ENCODE data around the gene FRY. TPM values are rescaled to one million over a fixed set of nuclear protein-coding genes. Genes with fewer than 3 reads are reported as not detected.
A peak's percentile ranks its signal among the peaks of the same experiment; 100 is the strongest.

Gene FRY
- total and polyA plus RNA-seq, 2 of the 13 experiments (the other 11 are each of a cell fraction or from before 2014, with no cell fraction given) = 8.2 to 13.1 TPM

GRCh38 chr13:32246468-32246867, 214.9 kb downstream of the FRY start (continued):
- TF ChIP-seq MATR3 (CRISPR knock-in tag; IDR thresholded peaks at IDR 0.05) = no peak
- TF ChIP-seq MEF2D (CRISPR knock-in tag; IDR thresholded peaks at IDR 0.05) = no peak

- DNase-seq (ENCODE audit: low spot score) (no peak), FAIRE-seq (no peak), ATAC-seq (no peak; the same call in 2 of the 3 replicates)
- Histone ChIP-seq H3K9me3 (ENCODE audit: low read length) (no peaks in the 10 kb centered on the region), H3K36me3 (replicated peaks in 1 of 2; ENCODE audit: control insufficient read depth in 1 of 2, insufficient read depth in 2 of 2, low read length in 2 of 2) (peaks cover 10 to 21% of the 10 kb centered on the region in 2 experiments), H3K4me3 (replicated peaks in 1 of 3; ENCODE audit: insufficient read depth in 1 of 3, low read depth in 2 of 3, low read length in 3 of 3) (no peak overlapping the region), H3K9ac (ENCODE audit: insufficient read depth, low read depth, low read length) (no peak overlapping the region), H4K20me1 (ENCODE audit: insufficient read depth, low read length) (no peaks in the 10 kb centered on the region), H3K27ac (ENCODE audit: extremely low read length, insufficient read depth, low read length) (peak overlapping the region; percentile 46), H3K79me2 (ENCODE audit: insufficient read depth, low read length) (no peaks in the 10 kb centered on the region), H3K4me1 (ENCODE audit: insufficient read depth, low read length) (peaks cover 61% of the 10 kb centered on the region), H3K4me2 (ENCODE audit: low read depth, low read length) (no peak overlapping the region), H3K27me3 (ENCODE audit: control insufficient read depth in 1 of 2, insufficient read depth in 2 of 2, low read length in 2 of 2) (no peaks in the 10 kb centered on the region), H2AFZ (ENCODE audit: low read length) (no peak overlapping the region)
- ChIA-PET POLR2A (interaction anchor here (4.9 kb wide), 1 partner anchor 8 kb away, joined by 41 read pairs; no protein-coding TSS in a partner anchor), CTCF (ENCODE audit: low intra/inter-chr PET ratio, low total read pairs) (interaction anchor here (4.5 kb wide), 1 partner anchor 62 kb away, joined by 51 read pairs; no protein-coding TSS in a partner anchor)
- WGBS (ENCODE audit: low lambda C conversion rate) = 0% methylated on average over 1 of the region's 1 CpG
- no TSS peak for BruUV-seq (replicated peaks)
- intact Hi-C loops (cut with micrococcal nuclease; ENCODE audit: unreplicated experiment) (no loop called here), in situ Hi-C loops (cut with HindIII; ENCODE audit: extremely low pct_ligation_motif_present, low pct_unique_long_range_greater_than_20kb) (loop anchor here (5.0 kb wide), 1 partner anchor 64 kb away; no protein-coding TSS in a partner anchor)
- TF ChIP-seq EP300 (IDR thresholded peaks at IDR 0.05; ENCODE audit: low read depth in 2 of 2, low read length in 2 of 2) (peak in 1 of 2 experiments; percentile 44; a peak in 1 of 4 replicates), EP300 (CRISPR knock-in tag; IDR thresholded peaks at IDR 0.05; ENCODE audit: borderline replicate concordance) (no peak), ELF3 (CRISPR knock-in tag; IDR thresholded peaks at IDR 0.05) (0 out of 2 replicates have a peak, but pooled peaks have one; percentile 9), JUNB (CRISPR knock-in tag; IDR thresholded peaks at IDR 0.05; ENCODE audit: borderline replicate concordance) (no peak), MED1 (CRISPR knock-in tag; IDR thresholded peaks at IDR 0.05) (peak; percentile 72), MTERF4 (CRISPR knock-in tag; IDR thresholded peaks at IDR 0.05) (no peak), ZSCAN30 (CRISPR knock-in tag; IDR thresholded peaks at IDR 0.05) (no peak), IRF2 (CRISPR knock-in tag; IDR thresholded peaks at IDR 0.05) (no peak), FOSL2 (CRISPR knock-in tag; IDR thresholded peaks at IDR 0.05) (peak; percentile 26; the same call in 1 of the 2 replicates), ZNF343 (CRISPR knock-in tag; IDR thresholded peaks at IDR 0.05) (no peak), GMEB1 (CRISPR knock-in tag; IDR thresholded peaks at IDR 0.05; ENCODE audit: borderline replicate concordance) (no peak), SIX4 (CRISPR knock-in tag; IDR thresholded peaks at IDR 0.05) (no peak), CERS6 (CRISPR knock-in tag; IDR thresholded peaks at IDR 0.05) (no peak), GABPA (IDR thresholded peaks at IDR 0.05; ENCODE audit: low read depth, low read length) (no peak), GABPA (CRISPR knock-in tag; IDR thresholded peaks at IDR 0.05; ENCODE audit: low read depth) (peak; percentile 34; the same call in 1 of the 2 replicates), FOXP4 (CRISPR knock-in tag; IDR thresholded peaks at IDR 0.05) (peak; percentile 51; the same call in 1 of the 2 replicates)
These were observed 216.3 kb downstream of the FRY start for GRCh38 chr13:32247887-32248286.

All from HepG2 (cell line).